H1 (cell line): Measurements from ENCODE around the gene VPS37C. TPM values are rescaled to one million over a fixed set of nuclear protein-coding genes. Genes with fewer than 3 reads are reported as not detected.

Source experiments
- RNF2 ChIP-seq: fragments of 200-900, 300-1000 bp; sonication (generic); IDR thresholded peaks from 2 replicates; pipeline ENCODE4 v1.7.1; 2016; ENCODE audit warnings: borderline replicate concordance, low read depth, mild to moderate bottlenecking, antibody characterized with exemption, low read length; ENCODE audit not compliant: poor library complexity, severe bottlenecking; ENCODE audit errors: missing control alignments
- polyA plus RNA-seq, 7 experiments: library from polyadenylated mRNA; depleted of rRNA in 3 of 7; stranded (reverse) in 5 of 7; unstranded in 2 of 7; fragments of >200 nt in 5 of 7; fragments of 200-250 nt in 2 of 7; gene quantifications; 1 replicate in 5 of 7; 2 replicates in 1 of 7; 4 replicates in 1 of 7; pipeline versions ENCODE4 v1.2.1 to v1.2.3, GENCODE V29; 2011 to 2013; ENCODE audit warnings: missing spikeins in 2 of 7, mixed read lengths in 2 of 7
- total RNA-seq: library from RNA; stranded (reverse); fragmentation: NEBNext Ultra II Directional; extraction: Animal tissue kit (Norgen Biotek cat#: 25700); gene quantifications from 2 replicates; pipeline ENCODE4 v1.2.1, GENCODE V29; 2021

The VPS37C gene
- total and polyA plus RNA-seq, 2 of the 8 experiments (the other 6 are each of a cell fraction or from before 2014, with no cell fraction given): 12.9 to 21.0 TPM

DNA sequence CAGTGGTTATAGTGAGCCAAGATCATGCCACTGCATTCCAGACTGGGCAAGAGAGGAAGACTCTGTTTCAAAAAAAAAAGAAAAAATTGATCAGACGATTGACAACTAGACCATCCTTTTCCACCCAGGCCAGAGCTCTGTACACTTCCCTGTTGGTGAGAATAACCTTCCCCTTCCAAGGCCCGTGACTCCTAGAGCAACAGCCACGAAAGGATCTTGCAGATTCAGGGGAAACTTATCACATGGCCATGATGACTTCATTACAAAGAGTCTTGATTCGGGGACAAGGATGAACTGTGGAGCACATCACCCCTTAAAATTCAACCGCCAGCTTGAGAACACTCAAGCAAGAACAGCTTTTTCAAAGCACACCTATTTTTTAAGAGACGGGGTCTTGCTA lies 48.7 kb downstream of the VPS37C start (continued):
- TF ChIP-seq RNF2: no peak
